ENCODE data around the gene PHLDA1. TPM values are rescaled to one million over a fixed set of nuclear protein-coding genes. Genes with fewer than 3 reads are reported as not detected.

Gene PHLDA1
- total RNA-seq, 1 experiment from 2014 or later: 151 TPM

DNA sequence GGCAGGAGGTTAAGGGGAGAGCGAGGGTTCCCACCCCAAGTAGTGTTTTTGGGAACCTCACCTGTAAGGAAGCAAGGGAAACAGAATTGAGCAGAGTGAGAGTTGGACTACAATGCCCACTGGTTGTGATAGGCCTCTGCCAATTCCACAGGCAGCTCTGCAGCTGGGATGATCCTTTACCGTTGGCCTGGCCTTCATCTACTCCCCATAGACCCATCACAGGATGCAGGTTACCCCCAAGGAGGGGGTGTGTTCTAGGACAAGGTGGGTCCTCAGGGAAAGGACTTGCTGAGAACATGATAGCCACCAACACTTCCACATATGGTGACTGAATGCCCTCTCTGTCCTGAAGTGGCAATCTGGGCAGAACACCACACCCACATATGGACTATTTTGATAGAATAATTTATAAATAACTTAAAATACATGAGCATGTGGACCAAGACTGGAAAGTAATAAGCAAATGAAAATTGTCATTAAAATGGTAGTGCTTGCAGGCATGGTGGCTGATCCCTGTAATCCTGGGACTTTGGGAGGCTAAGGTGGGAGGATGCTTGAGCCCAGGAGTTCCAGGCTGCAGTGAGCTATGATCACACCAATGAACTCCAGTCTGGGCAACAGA is 8.4 kb downstream of the PHLDA1 start:
- H3K4me3 Mint-ChIP-seq (ENCODE audit: low read depth, unreplicated experiment): no peak overlapping the region
- peaks cover 81% of the 10 kb centered on the region for H3K36me3 Mint-ChIP-seq (ENCODE audit: insufficient read depth, unreplicated experiment)
- CTCF ChIA-PET: interaction anchor here (1.2 kb wide), 1 partner anchor 467 kb away, joined by 3 read pairs; no protein-coding TSS in a partner anchor
- peak overlapping the region; percentile 63 for H3K27ac Mint-ChIP-seq (ENCODE audit: unreplicated experiment)
- no peak for DNase-seq
- TF ChIP-seq, protein P1, sequence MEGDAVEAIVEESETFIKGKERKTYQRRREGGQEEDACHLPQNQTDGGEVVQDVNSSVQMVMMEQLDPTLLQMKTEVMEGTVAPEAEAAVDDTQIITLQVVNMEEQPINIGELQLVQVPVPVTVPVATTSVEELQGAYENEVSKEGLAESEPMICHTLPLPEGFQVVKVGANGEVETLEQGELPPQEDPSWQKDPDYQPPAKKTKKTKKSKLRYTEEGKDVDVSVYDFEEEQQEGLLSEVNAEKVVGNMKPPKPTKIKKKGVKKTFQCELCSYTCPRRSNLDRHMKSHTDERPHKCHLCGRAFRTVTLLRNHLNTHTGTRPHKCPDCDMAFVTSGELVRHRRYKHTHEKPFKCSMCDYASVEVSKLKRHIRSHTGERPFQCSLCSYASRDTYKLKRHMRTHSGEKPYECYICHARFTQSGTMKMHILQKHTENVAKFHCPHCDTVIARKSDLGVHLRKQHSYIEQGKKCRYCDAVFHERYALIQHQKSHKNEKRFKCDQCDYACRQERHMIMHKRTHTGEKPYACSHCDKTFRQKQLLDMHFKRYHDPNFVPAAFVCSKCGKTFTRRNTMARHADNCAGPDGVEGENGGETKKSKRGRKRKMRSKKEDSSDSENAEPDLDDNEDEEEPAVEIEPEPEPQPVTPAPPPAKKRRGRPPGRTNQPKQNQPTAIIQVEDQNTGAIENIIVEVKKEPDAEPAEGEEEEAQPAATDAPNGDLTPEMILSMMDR (IDR thresholded peaks at IDR 0.05; ENCODE audit: unreplicated experiment): no peak
- H3K4me1 Mint-ChIP-seq (ENCODE audit: low read depth, unreplicated experiment): peaks cover 62% of the 10 kb centered on the region
- H3K27me3 Mint-ChIP-seq (ENCODE audit: unreplicated experiment): no peaks in the 10 kb centered on the region
- intact Hi-C loops (cut with micrococcal nuclease; ENCODE audit: unreplicated experiment): loop anchor here (5.0 kb wide), 2 partner anchors 146 to 301 kb away; no protein-coding TSS in a partner anchor
- H3K9me3 Mint-ChIP-seq (ENCODE audit: low read depth, unreplicated experiment): no peaks in the 10 kb centered on the region
- no TSS peak for BruUV-seq (replicated peaks)

DNA sequence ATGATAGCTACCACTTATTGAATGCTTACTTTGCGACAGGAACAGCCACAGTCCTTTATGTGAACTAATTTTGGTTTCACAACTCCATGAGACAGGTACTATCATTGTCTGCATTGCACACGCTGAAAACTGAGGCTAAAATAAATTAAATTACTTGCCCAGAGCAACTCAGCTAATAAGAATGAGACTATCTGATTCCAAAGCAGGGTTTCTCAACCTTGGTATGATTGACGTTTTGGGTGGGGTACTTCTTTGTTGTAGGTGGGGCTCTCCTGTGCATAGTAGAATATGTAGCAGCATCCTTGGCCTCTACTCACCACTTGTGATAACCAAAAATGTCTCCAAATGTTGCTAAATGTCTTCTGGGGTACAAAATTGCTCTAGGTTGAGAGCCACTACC is 9.1 kb downstream of the PHLDA1 start:
- TF ChIP-seq, protein P1 (IDR thresholded peaks at IDR 0.05; ENCODE audit: unreplicated experiment): no peak
- Mint-ChIP-seq H3K27me3 (ENCODE audit: unreplicated experiment) (no peaks in the 10 kb centered on the region), H3K9me3 (ENCODE audit: low read depth, unreplicated experiment) (no peaks in the 10 kb centered on the region), H3K36me3 (ENCODE audit: insufficient read depth, unreplicated experiment) (peaks cover 80% of the 10 kb centered on the region), H3K27ac (ENCODE audit: unreplicated experiment) (peak overlapping the region; percentile 63), H3K4me3 (ENCODE audit: low read depth, unreplicated experiment) (no peak overlapping the region), H3K4me1 (ENCODE audit: low read depth, unreplicated experiment) (peaks cover 66% of the 10 kb centered on the region)
- intact Hi-C loops (cut with micrococcal nuclease; ENCODE audit: unreplicated experiment): loop anchor here (5.0 kb wide), 2 partner anchors 145 to 300 kb away; no protein-coding TSS in a partner anchor
- CTCF ChIA-PET: no interaction called here
- no TSS peak for BruUV-seq (replicated peaks)
- DNase-seq: no peak

DNA sequence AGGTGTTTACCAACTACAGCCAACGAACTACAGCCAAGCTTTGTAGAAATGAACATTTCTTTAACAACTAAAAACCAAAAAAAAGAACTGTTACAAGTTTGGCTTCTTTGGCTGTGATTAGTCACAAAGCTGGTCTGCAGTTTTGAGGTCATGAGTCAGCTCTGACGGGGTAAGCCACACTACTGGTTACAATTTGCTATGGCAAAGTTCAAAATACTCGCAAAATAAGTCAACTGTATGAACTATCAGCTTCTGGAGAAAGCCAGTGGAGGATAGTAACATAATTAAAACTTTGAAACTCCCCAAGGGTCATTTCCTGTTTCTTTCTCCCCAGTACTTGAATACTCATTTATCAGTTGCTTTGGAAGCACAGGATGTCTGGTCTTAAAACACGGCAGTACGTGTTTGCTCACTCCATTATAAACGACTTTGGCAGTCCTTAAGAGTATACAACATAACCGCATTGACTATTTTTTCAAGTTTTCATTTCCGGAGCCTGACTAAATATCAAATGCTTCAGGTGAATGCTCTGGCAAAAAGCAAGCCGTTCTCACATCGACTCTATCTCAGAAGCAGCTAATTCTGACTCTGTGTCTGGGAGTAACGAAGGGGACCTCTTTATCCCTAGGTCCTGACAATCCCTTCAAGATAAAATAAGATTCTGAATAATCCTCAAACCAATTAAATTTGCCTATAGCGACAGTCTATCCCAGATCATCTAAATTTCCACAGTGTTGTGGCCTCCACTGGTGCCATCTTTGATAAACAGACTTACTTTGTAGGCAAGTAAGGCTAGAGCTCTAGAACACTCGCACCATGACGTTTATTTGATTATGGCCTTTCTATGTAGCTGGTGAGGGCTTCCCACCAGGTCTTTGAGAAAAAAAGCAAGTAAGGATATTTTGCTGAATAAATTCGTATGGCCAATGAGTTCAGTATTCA is 10.6 kb downstream of the PHLDA1 start:
- CTCF ChIA-PET: interaction anchor here (0.7 to 3.3 kb wide), 11 partner anchors 9 to 470 kb away, joined by 3 to 17 read pairs (median 5); partner anchors contain the start of gene PHLDA1
- BruUV-seq (replicated peaks): TSS peak; percentile 95
- Mint-ChIP-seq H3K27me3 (ENCODE audit: unreplicated experiment) (no peaks in the 10 kb centered on the region), H3K9me3 (ENCODE audit: low read depth, unreplicated experiment) (no peaks in the 10 kb centered on the region), H3K4me1 (ENCODE audit: low read depth, unreplicated experiment) (peaks cover 56% of the 10 kb centered on the region), H3K4me3 (ENCODE audit: low read depth, unreplicated experiment) (peak overlapping the region; percentile 25), H3K36me3 (ENCODE audit: insufficient read depth, unreplicated experiment) (peaks cover 65% of the 10 kb centered on the region), H3K27ac (ENCODE audit: unreplicated experiment) (peak overlapping the region; percentile 97)
- intact Hi-C loops (cut with micrococcal nuclease; ENCODE audit: unreplicated experiment): loop anchor here (1.0 to 5.0 kb wide), 8 partner anchors 34 to 380 kb away; no protein-coding TSS in a partner anchor
- TF ChIP-seq, protein P1 (IDR thresholded peaks at IDR 0.05; ENCODE audit: unreplicated experiment): no peak
- peak; percentile 70 for DNase-seq

DNA sequence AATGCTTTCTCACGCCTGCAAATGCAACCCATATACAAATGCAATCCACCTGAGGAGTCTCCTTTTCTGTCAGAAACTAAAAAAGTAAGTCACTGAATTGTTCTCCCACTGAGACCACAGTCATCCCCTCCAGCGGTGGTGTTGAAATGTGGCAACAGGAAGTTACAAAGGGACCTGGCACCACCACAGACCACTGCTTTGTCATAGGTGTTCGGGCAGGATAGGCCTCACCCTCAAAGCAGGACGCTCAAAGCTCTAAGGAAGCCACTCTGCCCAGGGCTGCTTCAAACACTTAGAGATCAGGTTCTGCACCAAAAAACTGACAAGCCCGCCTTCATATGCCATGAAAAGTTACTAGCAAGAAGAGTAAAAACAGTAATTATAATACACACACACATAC is 11.3 kb downstream of the PHLDA1 start:
- TF ChIP-seq, protein P1 (IDR thresholded peaks at IDR 0.05; ENCODE audit: unreplicated experiment): no peak
- H3K4me1 Mint-ChIP-seq (ENCODE audit: low read depth, unreplicated experiment): peaks cover 55% of the 10 kb centered on the region
- H3K9me3 Mint-ChIP-seq (ENCODE audit: low read depth, unreplicated experiment): no peaks in the 10 kb centered on the region
- no TSS peak for BruUV-seq (replicated peaks)
- H3K36me3 Mint-ChIP-seq (ENCODE audit: insufficient read depth, unreplicated experiment): peaks cover 57% of the 10 kb centered on the region
- intact Hi-C loops (cut with micrococcal nuclease; ENCODE audit: unreplicated experiment): loop anchor here (2.0 to 5.0 kb wide), 7 partner anchors 33 to 379 kb away; no protein-coding TSS in a partner anchor
- CTCF ChIA-PET: interaction anchor here (0.7 to 3.3 kb wide), 11 partner anchors 10 to 469 kb away, joined by 3 to 17 read pairs (median 5); partner anchors contain the start of gene PHLDA1
- peak; percentile 87 for DNase-seq
- peak overlapping the region; percentile 25 for H3K4me3 Mint-ChIP-seq (ENCODE audit: low read depth, unreplicated experiment)
- H3K27ac Mint-ChIP-seq (ENCODE audit: unreplicated experiment): peak overlapping the region; percentile 97
- H3K27me3 Mint-ChIP-seq (ENCODE audit: unreplicated experiment): no peaks in the 10 kb centered on the region
